A549 (cell line): ENCODE results near the gene GTPBP8. TPM values are rescaled to one million over a fixed set of nuclear protein-coding genes. Genes with fewer than 3 reads are reported as not detected.
A peak's percentile ranks its signal among the peaks of the same experiment; 100 is the strongest.

ENCODE experiments used
- ATAC-seq, 2 experiments: fragments of 200-7000 bp in 1 of 2; fragments of >200 bp in 1 of 2; cut with Nextera tagmentation in 1 of 2; cut with Tn5 transposase in 1 of 2; 3 replicates each; pipeline versions ENCODE4 v1.8.0 to v1.9.1; 2018 to 2020; ENCODE audit warnings: mild to moderate bottlenecking in 1 of 2, moderate library complexity in 1 of 2
- CTCF ChIA-PET: fragments of 300-600 bp; sonication (Branson Sonifier 250); formaldehyde crosslinking; extraction: SDS; loops from one replicate; lab custom pipeline; 2021; ENCODE audit warnings: antibody characterized with exemption, inconsistent platforms; lab: Yijun Ruan, JAX
- POLR2A ChIA-PET: fragments of 350-600 bp; formaldehyde crosslinking; extraction: SDS; loops from one replicate; lab custom pipeline; 2021; ENCODE audit warnings: antibody characterized with exemption, inconsistent platforms; lab: Yijun Ruan, JAX
- DNase-seq, 2 experiments: peaks; one replicate each; pipeline versions ENCODE4 v3.0.0 to v3.0.0-alpha.2; 2011 to 2016; ENCODE audit warnings: low read depth in 1 of 2, low spot score in 1 of 2
- FAIRE-seq: peaks from 2 replicates; lab custom pipeline; 2011; peaks lifted over from hg19 to GRCh38; lab: Jason Lieb, UNC
- H3K27ac ChIP-seq, 2 experiments: fragments of >200 bp; sonication (Bioruptor Twin); formaldehyde crosslinking; 3 replicates each; pipeline ENCODE4 v1.5.1; 2016 to 2017
- H3K4me1 ChIP-seq: fragments of >200 bp; sonication (Bioruptor Twin); formaldehyde crosslinking; 3 replicates; pipeline ENCODE4 v1.6.1; 2016
- H3K4me2 ChIP-seq: fragments of >200 bp; sonication (Bioruptor Twin); formaldehyde crosslinking; 3 replicates; pipeline ENCODE4 v1.6.1; 2016
- H3K4me3 ChIP-seq: fragments of >200 bp; sonication (Bioruptor Twin); formaldehyde crosslinking; 3 replicates; pipeline ENCODE4 v1.5.1; 2016
- H3K9me3 ChIP-seq: fragments of >200 bp; sonication (Bioruptor Twin); formaldehyde crosslinking; 3 replicates; pipeline ENCODE4 v1.6.1; 2016
- CHD4 ChIP-seq: fragments of 200-600 bp; sonication (generic); IDR thresholded peaks from 2 replicates; pipeline ENCODE4 v1.6.1; 2016; ENCODE audit warnings: antibody characterized with exemption, mild to moderate bottlenecking, borderline replicate concordance
- EHMT2 ChIP-seq: fragments of 200-600 bp; sonication (generic); IDR thresholded peaks from 2 replicates; pipeline ENCODE4 v1.6.1; 2016; ENCODE audit warnings: antibody characterized with exemption, low read depth, mild to moderate bottlenecking, moderate library complexity
- ELK1 ChIP-seq: fragments of 150-350 bp; IDR thresholded peaks from 2 replicates; pipeline ENCODE4 v1.6.1; 2014; ENCODE audit warnings: low read depth, mild to moderate bottlenecking, low read length
- EP300 ChIP-seq, 2 experiments: fragments of >200 bp; sonication (Bioruptor Twin); formaldehyde crosslinking; IDR thresholded peaks; 2 replicates in 1 of 2; 3 replicates in 1 of 2; pipeline ENCODE4 v1.6.1; 2016 to 2017
- ESRRA ChIP-seq: fragments of 150-350 bp; IDR thresholded peaks from 2 replicates; pipeline ENCODE4 v1.6.1; 2014; ENCODE audit warnings: mild to moderate bottlenecking, low read length, borderline replicate concordance
- FOSB ChIP-seq: fragments of 250-450 bp; sonication (Bioruptor Pico); IDR thresholded peaks from 2 replicates; pipeline ENCODE4 v1.5.0; 2020; ENCODE audit warnings: mild to moderate bottlenecking, moderate library complexity
- FOXS1 ChIP-seq: fragments of 250-450 bp; sonication (Bioruptor Pico); IDR thresholded peaks from 2 replicates; pipeline ENCODE4 v1.5.0; 2020; ENCODE audit warnings: mild to moderate bottlenecking, moderate library complexity
- GATA3 ChIP-seq: IDR thresholded peaks from 2 replicates; pipeline ENCODE4 v1.6.1; 2012; ENCODE audit warnings: borderline replicate concordance
- HEYL ChIP-seq: fragments of 250-450 bp; sonication (Bioruptor Pico); IDR thresholded peaks from 2 replicates; pipeline ENCODE4 v1.8.0; 2021; ENCODE audit warnings: mild to moderate bottlenecking, moderate library complexity
- HOXA7 ChIP-seq: fragments of 250-450 bp; sonication (Bioruptor Pico); IDR thresholded peaks from 2 replicates; pipeline ENCODE4 v1.5.0; 2020; ENCODE audit warnings: mild to moderate bottlenecking, moderate library complexity
- HOXB13 ChIP-seq: fragments of 250-450 bp; sonication (Bioruptor Pico); IDR thresholded peaks from 2 replicates; pipeline ENCODE4 v1.5.0; 2020; ENCODE audit warnings: low read depth, mild to moderate bottlenecking, moderate library complexity
- HOXB5 ChIP-seq: fragments of 250-450 bp; sonication (Bioruptor Pico); IDR thresholded peaks from 2 replicates; pipeline ENCODE4 v1.5.0; 2020; ENCODE audit warnings: mild to moderate bottlenecking, moderate library complexity
- KDM1A ChIP-seq: fragments of 200-600 bp; sonication (generic); IDR thresholded peaks from 2 replicates; pipeline ENCODE4 v1.6.1; 2016; ENCODE audit warnings: low read depth, mild to moderate bottlenecking
- KDM5A ChIP-seq: fragments of 200-600 bp; sonication (generic); IDR thresholded peaks from 2 replicates; pipeline ENCODE4 v1.6.1; 2016; ENCODE audit warnings: antibody characterized with exemption, mild to moderate bottlenecking
- PHF8 ChIP-seq: fragments of 200-600 bp; sonication (generic); IDR thresholded peaks from 2 replicates; pipeline ENCODE4 v1.6.1; 2016; ENCODE audit warnings: low read depth, mild to moderate bottlenecking, antibody characterized with exemption, moderate library complexity, borderline replicate concordance
- POLR2AphosphoS2 ChIP-seq: conservative IDR thresholded peaks from 2 replicates; pipeline ENCODE4 v1.6.1; 2012; ENCODE audit warnings: low read length, improper control_type of control experiment, inconsistent platforms
- RAD21 ChIP-seq, 2 experiments: fragments of >200 bp in 1 of 2; sonication (Bioruptor Twin) in 1 of 2; formaldehyde crosslinking in 1 of 2; IDR thresholded peaks in 1 of 2; conservative IDR thresholded peaks in 1 of 2; 2 replicates in 1 of 2; 3 replicates in 1 of 2; pipeline ENCODE4 v1.6.1; 2012 to 2018; ENCODE audit warnings: inconsistent platforms in 1 of 2
- RCOR1 ChIP-seq: fragments of 150-350 bp; IDR thresholded peaks from 2 replicates; pipeline ENCODE4 v1.6.1; 2014; ENCODE audit warnings: antibody characterized with exemption, low read length, low read depth
- RFX5 ChIP-seq: fragments of 450-650 bp; IDR thresholded peaks from 2 replicates; pipeline ENCODE4 v1.7.1; 2014; ENCODE audit warnings: antibody characterized with exemption, mild to moderate bottlenecking, moderate library complexity
- SREBF2 ChIP-seq: fragments of 450-650 bp; IDR thresholded peaks from 2 replicates; pipeline ENCODE4 v1.6.1; 2014; ENCODE audit warnings: mild to moderate bottlenecking, moderate library complexity
- ZC3H11A ChIP-seq: fragments of 450-650 bp; IDR thresholded peaks from 2 replicates; pipeline ENCODE4 v1.6.1; 2014; ENCODE audit warnings: antibody characterized with exemption, mild to moderate bottlenecking
- WGBS: methylation state at CpG from one replicate; pipeline ENCODE4 v1.1.6; 2017; ENCODE audit errors: missing lambda C conversion rate; 5-methylcytosine and 5-hydroxymethylcytosine counted together
- polyA plus RNA-seq, 4 experiments: library from polyadenylated mRNA; depleted of rRNA in 3 of 4; stranded (reverse); fragments of >200 nt; fragmentation: RNase III in 1 of 4; extraction: RNeasy Plus Mini Kit Qiagen cat#74134 plus additional on column Dnase treatment in 1 of 4; gene quantifications; 2 replicates in 3 of 4; 3 replicates in 1 of 4; pipeline ENCODE4 v1.2.3, GENCODE V29; 2011 to 2017
- TF ChIP-seq, protein P1 (sequence below): fragments of 250-450 bp; sonication (Bioruptor Pico); IDR thresholded peaks from 2 replicates; pipeline ENCODE4 v1.5.0; 2021; ENCODE audit warnings: mild to moderate bottlenecking, moderate library complexity, borderline replicate concordance
- TF ChIP-seq, protein P2 (sequence below): fragments of 250-450 bp; sonication (Bioruptor Pico); IDR thresholded peaks from 2 replicates; pipeline ENCODE4 v1.5.0; 2020; ENCODE audit warnings: low read depth, mild to moderate bottlenecking, moderate library complexity
- TF ChIP-seq, protein P3 (sequence below): fragments of >200 bp; sonication (Bioruptor Twin); formaldehyde crosslinking; IDR thresholded peaks from 2 replicates; pipeline ENCODE4 v1.6.1; 2016
- TF ChIP-seq, protein P4 (sequence below): IDR thresholded peaks from 2 replicates; pipeline ENCODE4 v1.6.1; 2012; ENCODE audit warnings: low read depth, borderline replicate concordance
- TF ChIP-seq, protein P5 (sequence below): fragments of >200 bp; sonication (Bioruptor Twin); formaldehyde crosslinking; IDR thresholded peaks from 3 replicates; pipeline ENCODE4 v1.6.1; 2016

The GTPBP8 gene
- polyA plus RNA-seq, 2 of the 4 experiments (the other 2 are of a cell fraction): 18.3 to 26.6 TPM

DNA sequence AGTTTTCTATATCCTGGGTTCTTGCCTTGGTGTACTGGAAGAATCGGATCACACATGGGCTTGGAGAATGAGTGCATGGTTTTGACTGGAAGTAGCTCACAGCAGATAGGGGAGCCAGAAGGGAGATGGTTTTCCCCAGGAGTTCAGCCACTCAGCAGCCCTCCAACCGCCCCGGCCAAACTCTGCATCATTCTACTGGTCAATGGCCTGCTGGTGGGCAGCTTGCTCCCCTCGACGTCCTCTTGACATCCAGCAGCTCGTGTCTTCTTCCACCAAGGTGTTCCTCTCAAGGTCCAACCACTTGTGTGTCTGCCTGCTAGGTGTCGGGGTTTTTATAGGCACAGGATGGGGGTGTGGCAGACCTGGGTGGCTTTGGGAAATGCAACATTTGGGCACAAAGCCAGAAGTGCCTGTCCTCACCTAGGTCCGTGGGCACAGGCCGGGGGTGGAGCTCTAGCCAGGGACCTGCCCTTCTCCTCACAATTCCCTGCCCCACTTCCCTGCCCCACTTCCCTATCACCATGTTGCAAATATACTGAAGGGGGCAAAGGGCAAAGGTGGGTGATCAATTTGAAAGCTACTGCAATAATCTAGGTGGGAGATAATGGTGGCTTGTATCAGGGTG, 3.0 kb upstream of the GTPBP8 start:
- no peak for ATAC-seq
- TF ChIP-seq, protein P1, sequence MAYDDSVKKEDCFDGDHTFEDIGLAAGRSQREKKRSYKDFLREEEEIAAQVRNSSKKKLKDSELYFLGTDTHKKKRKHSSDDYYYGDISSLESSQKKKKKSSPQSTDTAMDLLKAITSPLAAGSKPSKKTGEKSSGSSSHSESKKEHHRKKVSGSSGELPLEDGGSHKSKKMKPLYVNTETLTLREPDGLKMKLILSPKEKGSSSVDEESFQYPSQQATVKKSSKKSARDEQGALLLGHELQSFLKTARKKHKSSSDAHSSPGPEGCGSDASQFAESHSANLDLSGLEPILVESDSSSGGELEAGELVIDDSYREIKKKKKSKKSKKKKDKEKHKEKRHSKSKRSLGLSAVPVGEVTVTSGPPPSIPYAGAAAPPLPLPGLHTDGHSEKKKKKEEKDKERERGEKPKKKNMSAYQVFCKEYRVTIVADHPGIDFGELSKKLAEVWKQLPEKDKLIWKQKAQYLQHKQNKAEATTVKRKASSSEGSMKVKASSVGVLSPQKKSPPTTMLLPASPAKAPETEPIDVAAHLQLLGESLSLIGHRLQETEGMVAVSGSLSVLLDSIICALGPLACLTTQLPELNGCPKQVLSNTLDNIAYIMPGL (CRISPR knock-in tag): no peak
- TF ChIP-seq EP300 (IDR thresholded peaks at IDR 0.05) (no peak), GATA3 (no peak), FOSB (CRISPR knock-in tag) (no peak), FOXS1 (CRISPR knock-in tag) (no peak), CHD4 (no peak), RCOR1 (no peak), KDM5A (no peak), HEYL (no peak), HOXA7 (no peak), KDM1A (no peak), ELK1 (no peak)
- TF ChIP-seq, protein P2, sequence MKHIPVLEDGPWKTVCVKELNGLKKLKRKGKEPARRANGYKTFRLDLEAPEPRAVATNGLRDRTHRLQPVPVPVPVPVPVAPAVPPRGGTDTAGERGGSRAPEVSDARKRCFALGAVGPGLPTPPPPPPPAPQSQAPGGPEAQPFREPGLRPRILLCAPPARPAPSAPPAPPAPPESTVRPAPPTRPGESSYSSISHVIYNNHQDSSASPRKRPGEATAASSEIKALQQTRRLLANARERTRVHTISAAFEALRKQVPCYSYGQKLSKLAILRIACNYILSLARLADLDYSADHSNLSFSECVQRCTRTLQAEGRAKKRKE (CRISPR knock-in tag): no peak
- WGBS: 79% methylated on average over 9 of the region's 9 CpGs
- Histone ChIP-seq H3K4me2 (no peak overlapping the region), H3K4me3 (no peak overlapping the region), H3K4me1 (peaks cover 18% of the 10 kb centered on the region), H3K9me3 (no peaks in the 10 kb centered on the region), H3K27ac (no peak overlapping the region)
- CTCF ChIA-PET: interaction anchor here (0.9 to 2.3 kb wide), 5 partner anchors 8 to 345 kb away, joined by 3 to 23 read pairs (median 5); no protein-coding TSS in a partner anchor
- DNase-seq: no peak
- POLR2A ChIA-PET: no interaction called here
- FAIRE-seq: no peak

DNA sequence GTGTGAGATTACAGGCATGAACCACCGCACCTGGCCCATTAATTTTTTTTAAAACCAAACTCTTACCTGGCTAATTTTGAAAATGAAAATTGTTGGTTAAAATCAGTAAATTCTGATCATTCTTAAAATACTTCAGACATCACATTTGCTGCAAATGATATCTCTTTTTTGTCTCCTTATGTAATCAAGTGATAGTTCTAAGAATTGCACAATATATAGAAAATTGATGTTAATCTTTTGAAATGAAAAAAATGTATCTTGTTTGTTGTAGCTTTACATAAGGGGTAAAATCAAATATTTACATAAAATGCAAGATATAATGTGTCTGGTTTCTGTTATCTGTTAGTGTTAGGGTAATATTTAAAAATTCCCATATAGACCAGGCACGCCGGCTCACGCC, 5.0 kb downstream of the GTPBP8 start:
- no peak for TF ChIP-seq ZC3H11A
- TF ChIP-seq, protein P3, sequence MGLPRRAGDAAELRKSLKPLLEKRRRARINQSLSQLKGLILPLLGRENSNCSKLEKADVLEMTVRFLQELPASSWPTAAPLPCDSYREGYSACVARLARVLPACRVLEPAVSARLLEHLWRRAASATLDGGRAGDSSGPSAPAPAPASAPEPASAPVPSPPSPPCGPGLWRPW: no peak
- TF ChIP-seq POLR2AphosphoS2: no peak
- no peak for TF ChIP-seq HOXB13 (CRISPR knock-in tag)
- TF ChIP-seq ESRRA: no peak
- no peak for TF ChIP-seq RFX5
- TF ChIP-seq HOXA7: no peak
- TF ChIP-seq, protein P4, sequence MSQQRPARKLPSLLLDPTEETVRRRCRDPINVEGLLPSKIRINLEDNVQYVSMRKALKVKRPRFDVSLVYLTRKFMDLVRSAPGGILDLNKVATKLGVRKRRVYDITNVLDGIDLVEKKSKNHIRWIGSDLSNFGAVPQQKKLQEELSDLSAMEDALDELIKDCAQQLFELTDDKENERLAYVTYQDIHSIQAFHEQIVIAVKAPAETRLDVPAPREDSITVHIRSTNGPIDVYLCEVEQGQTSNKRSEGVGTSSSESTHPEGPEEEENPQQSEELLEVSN: no peak
- TF ChIP-seq, protein P5, sequence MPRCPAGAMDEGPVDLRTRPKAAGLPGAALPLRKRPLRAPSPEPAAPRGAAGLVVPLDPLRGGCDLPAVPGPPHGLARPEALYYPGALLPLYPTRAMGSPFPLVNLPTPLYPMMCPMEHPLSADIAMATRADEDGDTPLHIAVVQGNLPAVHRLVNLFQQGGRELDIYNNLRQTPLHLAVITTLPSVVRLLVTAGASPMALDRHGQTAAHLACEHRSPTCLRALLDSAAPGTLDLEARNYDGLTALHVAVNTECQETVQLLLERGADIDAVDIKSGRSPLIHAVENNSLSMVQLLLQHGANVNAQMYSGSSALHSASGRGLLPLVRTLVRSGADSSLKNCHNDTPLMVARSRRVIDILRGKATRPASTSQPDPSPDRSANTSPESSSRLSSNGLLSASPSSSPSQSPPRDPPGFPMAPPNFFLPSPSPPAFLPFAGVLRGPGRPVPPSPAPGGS: no peak
- TF ChIP-seq KDM5A: no peak
- TF ChIP-seq, protein P1 (CRISPR knock-in tag): no peak
- TF ChIP-seq SREBF2: no peak
- TF ChIP-seq ELK1: no peak
- no peak for TF ChIP-seq EHMT2
- no peak for TF ChIP-seq RAD21 (conservative IDR thresholded peaks at IDR 0.05 in 1 of 2, IDR thresholded peaks at IDR 0.05 in 1 of 2)
- no peak for TF ChIP-seq HOXB5 (CRISPR knock-in tag)
- no peak for TF ChIP-seq PHF8
- ChIA-PET POLR2A (no interaction called here), CTCF (interaction anchor here (1.2 to 2.1 kb wide), 3 partner anchors 12 to 414 kb away, joined by 3 to 9 read pairs (median 3); no protein-coding TSS in a partner anchor)
- Histone ChIP-seq H3K4me2 (no peak overlapping the region), H3K9me3 (no peaks in the 10 kb centered on the region), H3K4me3 (no peak overlapping the region), H3K4me1 (peaks cover 14% of the 10 kb centered on the region), H3K27ac (no peak overlapping the region)
- DNase-seq (no peak), ATAC-seq (no peak), FAIRE-seq (peak; percentile 7)
- WGBS: 96% methylated on average over 4 of the region's 4 CpGs
